GM18502 (cell line): ENCODE data around the gene AXDND1.
A peak's percentile ranks its signal among the peaks of the same experiment; 100 is the strongest.
"Not testable (repeated sequence)": the region's sequence is repeated elsewhere in the genome, so short reads cannot be mapped to it uniquely, and the experiment has no call there.

Experiments
- ATAC-seq: cut with Tn5 transposase; IDR thresholded peaks from one replicate; pipeline ENCODE4 v1.9.1; 2021; ENCODE audit warnings: mild to moderate bottlenecking; ENCODE audit not compliant: unreplicated experiment, poor library complexity

The AXDND1 gene

GRCh38 chr1:179448437-179449149 is 82.8 kb downstream of the AXDND1 start:
- ATAC-seq: no peak

- not testable (repeated sequence) for ATAC-seq
These were observed 93.9 kb downstream of the AXDND1 start for GRCh38 chr1:179459606-179460206.

- not testable (repeated sequence) for ATAC-seq
These were observed 99.9 kb downstream of the AXDND1 start for GRCh38 chr1:179465661-179466060.

- no peak for ATAC-seq
These were observed 108.9 kb downstream of the AXDND1 start for GRCh38 chr1:179474713-179475112.

GRCh38 chr1:179476484-179476883 is 110.7 kb downstream of the AXDND1 start:
- no peak for ATAC-seq

GRCh38 chr1:179478370-179478769 is 112.6 kb downstream of the AXDND1 start:
- no peak for ATAC-seq

GRCh38 chr1:179490611-179491010 is 124.8 kb downstream of the AXDND1 start:
- ATAC-seq: no peak

- ATAC-seq: no peak
These were observed 127.6 kb downstream of the AXDND1 start for GRCh38 chr1:179493323-179493722.

- no peak for ATAC-seq
These were observed 140.4 kb downstream of the AXDND1 start for GRCh38 chr1:179506199-179506598.

- no peak for ATAC-seq
These were observed 143.6 kb downstream of the AXDND1 start for GRCh38 chr1:179509384-179509783.

- ATAC-seq: peak; percentile 88
These were observed 144.3 kb downstream of the AXDND1 start for GRCh38 chr1:179510038-179510437.

GRCh38 chr1:179516976-179517705 is 151.4 kb downstream of the AXDND1 start:
- ATAC-seq: no peak

- ATAC-seq: not testable (repeated sequence)
These were observed 152.8 kb downstream of the AXDND1 start for GRCh38 chr1:179518544-179518943.

- ATAC-seq: no peak
These were observed 163.9 kb downstream of the AXDND1 start for GRCh38 chr1:179529482-179530195.

GRCh38 chr1:179530352-179530751 is 164.6 kb downstream of the AXDND1 start:
- no peak for ATAC-seq

- no peak for ATAC-seq
These were observed 176.0 kb downstream of the AXDND1 start for GRCh38 chr1:179541774-179542173.

- no peak for ATAC-seq
These were observed 179.6 kb downstream of the AXDND1 start for GRCh38 chr1:179545321-179545720.

GRCh38 chr1:179547021-179547535 is 181.3 kb downstream of the AXDND1 start:
- no peak for ATAC-seq

- no peak for ATAC-seq
These were observed 183.0 kb downstream of the AXDND1 start for GRCh38 chr1:179548666-179549367.

GRCh38 chr1:179549368-179549700 is 183.6 kb downstream of the AXDND1 start:
- no peak for ATAC-seq
